Measurements from ENCODE around the gene SLC24A3.

DNA sequence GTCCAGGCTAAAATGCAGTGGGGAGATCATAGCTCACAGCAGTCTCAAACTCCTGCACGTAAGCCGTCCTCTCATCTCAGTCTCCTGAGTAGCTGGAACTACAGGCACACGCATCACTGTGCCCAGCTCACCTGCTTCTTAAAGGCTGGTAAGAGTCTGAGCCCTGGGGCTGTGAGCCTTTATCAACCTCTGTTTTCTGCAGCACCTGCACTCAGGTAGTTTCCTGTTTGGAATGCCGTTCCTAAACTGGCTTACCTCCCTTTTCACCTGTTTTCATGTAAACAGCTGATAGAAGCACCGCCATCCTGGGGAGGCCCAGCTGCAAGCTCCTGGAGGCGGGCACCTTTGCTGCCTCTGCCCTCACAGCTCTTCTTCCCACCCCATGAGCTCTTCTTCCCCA, 45.4 kb downstream of the SLC24A3 start:
- TF ChIP-seq EZH2phosphoT487 (IDR thresholded peaks at IDR 0.05), result no peak
- TF ChIP-seq, protein P1, sequence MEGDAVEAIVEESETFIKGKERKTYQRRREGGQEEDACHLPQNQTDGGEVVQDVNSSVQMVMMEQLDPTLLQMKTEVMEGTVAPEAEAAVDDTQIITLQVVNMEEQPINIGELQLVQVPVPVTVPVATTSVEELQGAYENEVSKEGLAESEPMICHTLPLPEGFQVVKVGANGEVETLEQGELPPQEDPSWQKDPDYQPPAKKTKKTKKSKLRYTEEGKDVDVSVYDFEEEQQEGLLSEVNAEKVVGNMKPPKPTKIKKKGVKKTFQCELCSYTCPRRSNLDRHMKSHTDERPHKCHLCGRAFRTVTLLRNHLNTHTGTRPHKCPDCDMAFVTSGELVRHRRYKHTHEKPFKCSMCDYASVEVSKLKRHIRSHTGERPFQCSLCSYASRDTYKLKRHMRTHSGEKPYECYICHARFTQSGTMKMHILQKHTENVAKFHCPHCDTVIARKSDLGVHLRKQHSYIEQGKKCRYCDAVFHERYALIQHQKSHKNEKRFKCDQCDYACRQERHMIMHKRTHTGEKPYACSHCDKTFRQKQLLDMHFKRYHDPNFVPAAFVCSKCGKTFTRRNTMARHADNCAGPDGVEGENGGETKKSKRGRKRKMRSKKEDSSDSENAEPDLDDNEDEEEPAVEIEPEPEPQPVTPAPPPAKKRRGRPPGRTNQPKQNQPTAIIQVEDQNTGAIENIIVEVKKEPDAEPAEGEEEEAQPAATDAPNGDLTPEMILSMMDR (IDR thresholded peaks at IDR 0.05), result no peak
